Measurements from ENCODE around the gene ADCY7.

Gene ADCY7

GRCh38 chr16:50293041-50293783 is 26.9 kb downstream of the ADCY7 start:
- Histone ChIP-seq H3K4me3 (ENCODE audit: low read length) (no peak overlapping the region), H3K27ac (ENCODE audit: low read depth, low read length) (no peak overlapping the region), H3K27me3 (ENCODE audit: control insufficient read depth, insufficient read depth, low read length) (no peaks in the 10 kb centered on the region), H3K9ac (ENCODE audit: low read length) (no peak overlapping the region), H3K36me3 (ENCODE audit: control insufficient read depth, insufficient read depth, low read length) (no peaks in the 10 kb centered on the region), H3K4me1 (ENCODE audit: control insufficient read depth, insufficient read depth, low read length) (no peaks in the 10 kb centered on the region)

GRCh38 chr16:50293994-50294855 is 27.9 kb downstream of the ADCY7 start:
- Histone ChIP-seq H3K27me3 (ENCODE audit: control insufficient read depth, insufficient read depth, low read length) (no peaks in the 10 kb centered on the region), H3K4me1 (ENCODE audit: control insufficient read depth, insufficient read depth, low read length) (no peaks in the 10 kb centered on the region), H3K4me3 (ENCODE audit: low read length) (no peak overlapping the region), H3K9ac (ENCODE audit: low read length) (no peak overlapping the region), H3K27ac (ENCODE audit: low read depth, low read length) (no peak overlapping the region), H3K36me3 (ENCODE audit: control insufficient read depth, insufficient read depth, low read length) (no peaks in the 10 kb centered on the region)

- H3K4me3 ChIP-seq (ENCODE audit: low read length): no peak overlapping the region
- no peaks in the 10 kb centered on the region for H3K36me3 ChIP-seq (ENCODE audit: control insufficient read depth, insufficient read depth, low read length)
- H3K27ac ChIP-seq (ENCODE audit: low read depth, low read length): no peak overlapping the region
- no peaks in the 10 kb centered on the region for H3K4me1 ChIP-seq (ENCODE audit: control insufficient read depth, insufficient read depth, low read length)
- no peak overlapping the region for H3K9ac ChIP-seq (ENCODE audit: low read length)
- H3K27me3 ChIP-seq (ENCODE audit: control insufficient read depth, insufficient read depth, low read length): no peaks in the 10 kb centered on the region
These were observed 28.6 kb downstream of the ADCY7 start for GRCh38 chr16:50294955-50295354.

- Histone ChIP-seq H3K27me3 (ENCODE audit: control insufficient read depth, insufficient read depth, low read length) (no peaks in the 10 kb centered on the region), H3K9ac (ENCODE audit: low read length) (no peak overlapping the region), H3K4me3 (ENCODE audit: low read length) (no peak overlapping the region), H3K4me1 (ENCODE audit: control insufficient read depth, insufficient read depth, low read length) (no peaks in the 10 kb centered on the region), H3K36me3 (ENCODE audit: control insufficient read depth, insufficient read depth, low read length) (no peaks in the 10 kb centered on the region), H3K27ac (ENCODE audit: low read depth, low read length) (no peak overlapping the region)
These were observed 29.3 kb downstream of the ADCY7 start for GRCh38 chr16:50295541-50296132.

GRCh38 chr16:50296807-50297206 is 30.5 kb downstream of the ADCY7 start:
- H3K27me3 ChIP-seq (ENCODE audit: control insufficient read depth, insufficient read depth, low read length): no peaks in the 10 kb centered on the region
- H3K36me3 ChIP-seq (ENCODE audit: control insufficient read depth, insufficient read depth, low read length): no peaks in the 10 kb centered on the region
- H3K4me1 ChIP-seq (ENCODE audit: control insufficient read depth, insufficient read depth, low read length): no peaks in the 10 kb centered on the region
- H3K9ac ChIP-seq (ENCODE audit: low read length): no peak overlapping the region
- no peak overlapping the region for H3K4me3 ChIP-seq (ENCODE audit: low read length)
- no peak overlapping the region for H3K27ac ChIP-seq (ENCODE audit: low read depth, low read length)

- Histone ChIP-seq H3K27me3 (ENCODE audit: control insufficient read depth, insufficient read depth, low read length) (no peaks in the 10 kb centered on the region), H3K4me1 (ENCODE audit: control insufficient read depth, insufficient read depth, low read length) (no peaks in the 10 kb centered on the region), H3K27ac (ENCODE audit: low read depth, low read length) (no peak overlapping the region), H3K36me3 (ENCODE audit: control insufficient read depth, insufficient read depth, low read length) (no peaks in the 10 kb centered on the region), H3K4me3 (ENCODE audit: low read length) (no peak overlapping the region), H3K9ac (ENCODE audit: low read length) (no peak overlapping the region)
These were observed 31.1 kb downstream of the ADCY7 start for GRCh38 chr16:50297301-50298074.

- H3K27ac ChIP-seq (ENCODE audit: low read depth, low read length): no peak overlapping the region
- no peaks in the 10 kb centered on the region for H3K36me3 ChIP-seq (ENCODE audit: control insufficient read depth, insufficient read depth, low read length)
These were observed 31.7 kb downstream of the ADCY7 start for GRCh38 chr16:50298075-50298460.

GRCh38 chr16:50298591-50299507 is 32.5 kb downstream of the ADCY7 start:
- no peak overlapping the region for H3K4me3 ChIP-seq (ENCODE audit: low read length)
- no peaks in the 10 kb centered on the region for H3K27me3 ChIP-seq (ENCODE audit: control insufficient read depth, insufficient read depth, low read length)
- H3K27ac ChIP-seq (ENCODE audit: low read depth, low read length): no peak overlapping the region
- H3K4me1 ChIP-seq (ENCODE audit: control insufficient read depth, insufficient read depth, low read length): no peaks in the 10 kb centered on the region
- H3K36me3 ChIP-seq (ENCODE audit: control insufficient read depth, insufficient read depth, low read length): no peaks in the 10 kb centered on the region
- no peak overlapping the region for H3K9ac ChIP-seq (ENCODE audit: low read length)

More at GRCh38 chr16:50298075-50298460, 31.7 kb downstream of the ADCY7 start:
- H3K9ac ChIP-seq (ENCODE audit: low read length): no peak overlapping the region
- H3K4me3 ChIP-seq (ENCODE audit: low read length): no peak overlapping the region
- H3K4me1 ChIP-seq (ENCODE audit: control insufficient read depth, insufficient read depth, low read length): no peaks in the 10 kb centered on the region
- H3K27me3 ChIP-seq (ENCODE audit: control insufficient read depth, insufficient read depth, low read length): no peaks in the 10 kb centered on the region

- H3K36me3 ChIP-seq (ENCODE audit: control insufficient read depth, insufficient read depth, low read length): peaks cover under 1% of the 10 kb centered on the region
These were observed 33.3 kb downstream of the ADCY7 start for GRCh38 chr16:50299508-50300105.

GRCh38 chr16:50300942-50301625 is 34.7 kb downstream of the ADCY7 start:
- Histone ChIP-seq H3K4me3 (ENCODE audit: low read length) (no peak overlapping the region), H3K36me3 (ENCODE audit: control insufficient read depth, insufficient read depth, low read length) (peaks cover 4% of the 10 kb centered on the region), H3K27ac (ENCODE audit: low read depth, low read length) (no peak overlapping the region), H3K27me3 (ENCODE audit: control insufficient read depth, insufficient read depth, low read length) (no peaks in the 10 kb centered on the region), H3K9ac (ENCODE audit: low read length) (no peak overlapping the region), H3K4me1 (ENCODE audit: control insufficient read depth, insufficient read depth, low read length) (no peaks in the 10 kb centered on the region)

More at GRCh38 chr16:50299508-50300105, 33.3 kb downstream of the ADCY7 start:
- Histone ChIP-seq H3K4me1 (ENCODE audit: control insufficient read depth, insufficient read depth, low read length) (no peaks in the 10 kb centered on the region), H3K4me3 (ENCODE audit: low read length) (no peak overlapping the region), H3K9ac (ENCODE audit: low read length) (no peak overlapping the region), H3K27ac (ENCODE audit: low read depth, low read length) (no peak overlapping the region), H3K27me3 (ENCODE audit: control insufficient read depth, insufficient read depth, low read length) (no peaks in the 10 kb centered on the region)

All from rectal smooth muscle tissue (tissue), 1 donor.